ENCODE results near the gene DMD. TPM values are rescaled to one million over a fixed set of nuclear protein-coding genes. Genes with fewer than 3 reads are reported as not detected.

DMD gene
- total RNA-seq, 1 experiment from 2014 or later, result 2.2 TPM

DNA sequence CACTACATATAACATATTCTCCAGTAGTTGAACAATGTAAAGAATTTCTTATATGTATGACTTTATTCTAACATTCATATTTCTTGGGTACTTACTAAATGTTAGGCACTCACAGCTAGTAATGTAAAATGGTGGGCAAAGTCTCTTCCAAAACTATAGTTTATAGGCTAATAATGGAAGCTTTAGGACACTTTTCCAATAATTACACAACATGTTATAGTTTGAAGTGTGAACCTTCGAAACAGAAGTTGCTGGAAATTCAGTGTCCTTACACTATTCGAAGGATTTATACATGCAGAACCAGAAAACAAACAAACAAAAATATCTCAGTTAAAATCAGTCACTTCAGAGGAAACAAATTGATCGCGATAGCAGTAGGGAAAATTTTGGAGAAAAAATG, 212.6 kb downstream of the DMD start:
- H3K36me3 ChIP-seq (ENCODE audit: control insufficient read depth, insufficient read depth, low read length), result no peaks in the 10 kb centered on the region
- H3K4me3 ChIP-seq (ENCODE audit: low read depth in 2 of 2, low read length in 2 of 2), result no peak overlapping the region
- no peak overlapping the region for H3K27ac ChIP-seq (ENCODE audit: low read length)
- BruUV-seq (replicated peaks), result no TSS peak
- H3K4me1 ChIP-seq (ENCODE audit: control insufficient read depth, insufficient read depth, low read length), result no peaks in the 10 kb centered on the region
- in situ Hi-C loops (cut with HindIII; ENCODE audit: low pct_unique_long_range_greater_than_20kb, low sequenced_read_pairs), result no loop called here
- CTCF ChIA-PET, result no interaction called here
- no peaks in the 10 kb centered on the region for H3K27me3 ChIP-seq (ENCODE audit: control insufficient read depth, insufficient read depth, low read length)
- ATAC-seq (no peak), DNase-seq (ENCODE audit: low read depth, low spot score) (no peak)
- H3K9me3 ChIP-seq (ENCODE audit: control insufficient read depth, insufficient read depth, low read depth, low read length), result no peaks in the 10 kb centered on the region
- intact Hi-C loops (cut with micrococcal nuclease; ENCODE audit: unreplicated experiment), result no loop called here
- POLR2A ChIA-PET, result no interaction called here
- no peak for TF ChIP-seq SIN3A (IDR thresholded peaks at IDR 0.05; ENCODE audit: borderline replicate concordance, insufficient read depth, low read depth, low read length)
- TF ChIP-seq, protein P1, sequence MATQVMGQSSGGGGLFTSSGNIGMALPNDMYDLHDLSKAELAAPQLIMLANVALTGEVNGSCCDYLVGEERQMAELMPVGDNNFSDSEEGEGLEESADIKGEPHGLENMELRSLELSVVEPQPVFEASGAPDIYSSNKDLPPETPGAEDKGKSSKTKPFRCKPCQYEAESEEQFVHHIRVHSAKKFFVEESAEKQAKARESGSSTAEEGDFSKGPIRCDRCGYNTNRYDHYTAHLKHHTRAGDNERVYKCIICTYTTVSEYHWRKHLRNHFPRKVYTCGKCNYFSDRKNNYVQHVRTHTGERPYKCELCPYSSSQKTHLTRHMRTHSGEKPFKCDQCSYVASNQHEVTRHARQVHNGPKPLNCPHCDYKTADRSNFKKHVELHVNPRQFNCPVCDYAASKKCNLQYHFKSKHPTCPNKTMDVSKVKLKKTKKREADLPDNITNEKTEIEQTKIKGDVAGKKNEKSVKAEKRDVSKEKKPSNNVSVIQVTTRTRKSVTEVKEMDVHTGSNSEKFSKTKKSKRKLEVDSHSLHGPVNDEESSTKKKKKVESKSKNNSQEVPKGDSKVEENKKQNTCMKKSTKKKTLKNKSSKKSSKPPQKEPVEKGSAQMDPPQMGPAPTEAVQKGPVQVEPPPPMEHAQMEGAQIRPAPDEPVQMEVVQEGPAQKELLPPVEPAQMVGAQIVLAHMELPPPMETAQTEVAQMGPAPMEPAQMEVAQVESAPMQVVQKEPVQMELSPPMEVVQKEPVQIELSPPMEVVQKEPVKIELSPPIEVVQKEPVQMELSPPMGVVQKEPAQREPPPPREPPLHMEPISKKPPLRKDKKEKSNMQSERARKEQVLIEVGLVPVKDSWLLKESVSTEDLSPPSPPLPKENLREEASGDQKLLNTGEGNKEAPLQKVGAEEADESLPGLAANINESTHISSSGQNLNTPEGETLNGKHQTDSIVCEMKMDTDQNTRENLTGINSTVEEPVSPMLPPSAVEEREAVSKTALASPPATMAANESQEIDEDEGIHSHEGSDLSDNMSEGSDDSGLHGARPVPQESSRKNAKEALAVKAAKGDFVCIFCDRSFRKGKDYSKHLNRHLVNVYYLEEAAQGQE (IDR thresholded peaks at IDR 0.05; ENCODE audit: insufficient read depth in 1 of 2, low read depth in 2 of 2, low read length in 1 of 2), result no peak
- TF ChIP-seq TCF7L2 (IDR thresholded peaks at IDR 0.05; ENCODE audit: low read depth, low read length), result no peak
- TF ChIP-seq, protein P2, sequence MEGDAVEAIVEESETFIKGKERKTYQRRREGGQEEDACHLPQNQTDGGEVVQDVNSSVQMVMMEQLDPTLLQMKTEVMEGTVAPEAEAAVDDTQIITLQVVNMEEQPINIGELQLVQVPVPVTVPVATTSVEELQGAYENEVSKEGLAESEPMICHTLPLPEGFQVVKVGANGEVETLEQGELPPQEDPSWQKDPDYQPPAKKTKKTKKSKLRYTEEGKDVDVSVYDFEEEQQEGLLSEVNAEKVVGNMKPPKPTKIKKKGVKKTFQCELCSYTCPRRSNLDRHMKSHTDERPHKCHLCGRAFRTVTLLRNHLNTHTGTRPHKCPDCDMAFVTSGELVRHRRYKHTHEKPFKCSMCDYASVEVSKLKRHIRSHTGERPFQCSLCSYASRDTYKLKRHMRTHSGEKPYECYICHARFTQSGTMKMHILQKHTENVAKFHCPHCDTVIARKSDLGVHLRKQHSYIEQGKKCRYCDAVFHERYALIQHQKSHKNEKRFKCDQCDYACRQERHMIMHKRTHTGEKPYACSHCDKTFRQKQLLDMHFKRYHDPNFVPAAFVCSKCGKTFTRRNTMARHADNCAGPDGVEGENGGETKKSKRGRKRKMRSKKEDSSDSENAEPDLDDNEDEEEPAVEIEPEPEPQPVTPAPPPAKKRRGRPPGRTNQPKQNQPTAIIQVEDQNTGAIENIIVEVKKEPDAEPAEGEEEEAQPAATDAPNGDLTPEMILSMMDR (IDR thresholded peaks at IDR 0.05), result no peak
- no peak for TF ChIP-seq POLR2AphosphoS5 (IDR thresholded peaks at IDR 0.05; ENCODE audit: low read depth, low read length)

DNA sequence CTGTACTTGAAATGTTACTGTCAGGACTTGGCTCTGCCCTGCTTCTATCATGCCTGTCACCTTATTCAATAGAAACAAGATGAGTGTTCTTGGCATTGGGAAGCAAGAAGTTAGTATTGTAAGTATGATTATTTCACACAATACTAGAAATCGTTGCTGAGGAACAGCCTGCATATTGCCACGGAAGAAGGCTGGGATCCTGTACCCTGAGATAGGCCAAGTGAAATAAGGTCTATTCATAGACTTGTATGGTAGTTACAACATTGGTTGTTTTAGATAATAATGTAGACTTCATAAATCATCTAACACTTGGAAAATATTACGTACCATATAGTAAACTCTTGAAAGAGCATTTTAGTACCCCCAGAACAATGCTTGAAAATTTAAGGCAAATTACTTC, 215.9 kb downstream of the DMD start:
- no peak for ATAC-seq
- CTCF ChIA-PET, result no interaction called here

More for the DNA sequence above, 215.9 kb downstream of the DMD start:
- intact Hi-C loops (cut with micrococcal nuclease; ENCODE audit: unreplicated experiment), result no loop called here
- no peaks in the 10 kb centered on the region for H3K4me1 ChIP-seq (ENCODE audit: control insufficient read depth, insufficient read depth, low read length)
- DNase-seq (ENCODE audit: low read depth, low spot score), result no peak
- TF ChIP-seq SIN3A (IDR thresholded peaks at IDR 0.05; ENCODE audit: borderline replicate concordance, insufficient read depth, low read depth, low read length) (no peak), TCF7L2 (IDR thresholded peaks at IDR 0.05; ENCODE audit: low read depth, low read length) (no peak), POLR2AphosphoS5 (IDR thresholded peaks at IDR 0.05; ENCODE audit: low read depth, low read length) (no peak)
- TF ChIP-seq, protein P2 (IDR thresholded peaks at IDR 0.05), result no peak
- TF ChIP-seq, protein P1 (IDR thresholded peaks at IDR 0.05; ENCODE audit: insufficient read depth in 1 of 2, low read depth in 2 of 2, low read length in 1 of 2), result no peak
- BruUV-seq (replicated peaks), result no TSS peak
- no peaks in the 10 kb centered on the region for H3K36me3 ChIP-seq (ENCODE audit: control insufficient read depth, insufficient read depth, low read length)
- in situ Hi-C loops (cut with HindIII; ENCODE audit: low pct_unique_long_range_greater_than_20kb, low sequenced_read_pairs), result no loop called here
- POLR2A ChIA-PET, result no interaction called here
- no peak overlapping the region for H3K27ac ChIP-seq (ENCODE audit: low read length)
- no peaks in the 10 kb centered on the region for H3K9me3 ChIP-seq (ENCODE audit: control insufficient read depth, insufficient read depth, low read depth, low read length)
- no peaks in the 10 kb centered on the region for H3K27me3 ChIP-seq (ENCODE audit: control insufficient read depth, insufficient read depth, low read length)
- H3K4me3 ChIP-seq (ENCODE audit: low read depth in 2 of 2, low read length in 2 of 2), result no peak overlapping the region

All from Panc1 (cell line).